GM18861 (cell line): ENCODE data around the gene DCLRE1A.

Experiments used
- ATAC-seq: cut with Tn5 transposase; IDR thresholded peaks from one replicate; pipeline ENCODE4 v1.9.1; 2021; ENCODE audit not compliant: unreplicated experiment

The DCLRE1A gene

DNA sequence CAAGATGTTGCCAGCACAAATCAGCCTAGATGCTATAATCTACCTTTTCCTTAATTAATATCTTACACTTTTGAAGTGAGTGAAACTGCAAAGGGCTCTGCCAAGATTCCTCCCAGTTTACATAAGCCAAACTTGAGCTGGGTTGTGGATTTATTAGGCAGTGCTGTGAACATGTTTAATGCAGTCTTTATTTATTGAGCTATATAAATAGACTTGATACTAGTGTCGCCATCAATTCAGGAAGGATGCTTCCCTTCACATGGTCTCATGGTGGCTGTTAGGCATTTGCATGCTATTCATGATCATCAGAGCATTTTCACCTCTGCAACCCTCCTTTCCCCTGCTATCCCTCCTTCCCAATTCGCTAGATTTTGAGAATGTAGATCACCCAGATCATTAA lies 62.2 kb downstream of the DCLRE1A start:
- ATAC-seq, result no peak

- ATAC-seq, result peak; percentile 91
These were observed 65.2 kb downstream of the DCLRE1A start for GRCh38 chr10:113788604-113789083.
